Measurements from ENCODE around the gene TEX51.

TEX51 gene

DNA sequence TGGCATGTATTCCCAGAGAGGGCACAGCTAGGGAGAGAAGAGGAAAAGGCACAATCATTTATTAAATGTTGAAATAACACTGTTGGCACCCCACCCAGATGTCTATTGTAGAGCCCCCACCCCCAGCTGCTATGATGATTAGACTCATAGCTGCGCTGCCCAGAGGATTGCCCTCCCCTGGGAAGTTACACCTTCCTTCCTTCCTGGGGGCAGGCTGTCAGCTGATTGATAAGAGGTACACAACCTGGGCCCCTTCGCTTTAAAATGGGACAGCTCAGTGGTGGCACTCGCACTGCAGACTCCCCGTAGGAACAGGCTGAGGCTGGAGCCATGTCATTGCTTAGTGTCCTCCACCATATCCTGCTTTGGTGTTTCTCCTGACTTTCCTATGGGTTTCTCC, 18.1 kb downstream of the TEX51 start:
- DNase-seq, result no peak

DNA sequence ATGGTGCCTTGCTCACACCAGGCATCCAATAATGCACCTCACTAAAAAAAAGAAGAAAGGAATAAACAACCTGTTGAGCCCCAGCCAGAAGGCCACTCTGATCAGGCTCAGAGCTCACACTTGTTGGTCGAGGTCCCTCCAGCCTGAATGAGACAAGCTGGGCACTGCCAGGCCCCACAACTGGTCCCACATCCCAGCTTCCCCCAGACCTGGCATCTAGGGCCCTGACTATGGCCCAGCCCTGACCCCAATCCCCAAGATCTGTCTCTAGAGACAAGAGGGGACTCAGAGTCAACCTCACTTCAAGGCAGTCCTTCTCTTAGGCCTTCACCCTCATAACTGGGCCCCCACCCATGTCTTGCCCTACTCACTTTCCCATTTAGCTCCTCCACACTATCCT, 22.4 kb downstream of the TEX51 start:
- DNase-seq, result no peak

DNA sequence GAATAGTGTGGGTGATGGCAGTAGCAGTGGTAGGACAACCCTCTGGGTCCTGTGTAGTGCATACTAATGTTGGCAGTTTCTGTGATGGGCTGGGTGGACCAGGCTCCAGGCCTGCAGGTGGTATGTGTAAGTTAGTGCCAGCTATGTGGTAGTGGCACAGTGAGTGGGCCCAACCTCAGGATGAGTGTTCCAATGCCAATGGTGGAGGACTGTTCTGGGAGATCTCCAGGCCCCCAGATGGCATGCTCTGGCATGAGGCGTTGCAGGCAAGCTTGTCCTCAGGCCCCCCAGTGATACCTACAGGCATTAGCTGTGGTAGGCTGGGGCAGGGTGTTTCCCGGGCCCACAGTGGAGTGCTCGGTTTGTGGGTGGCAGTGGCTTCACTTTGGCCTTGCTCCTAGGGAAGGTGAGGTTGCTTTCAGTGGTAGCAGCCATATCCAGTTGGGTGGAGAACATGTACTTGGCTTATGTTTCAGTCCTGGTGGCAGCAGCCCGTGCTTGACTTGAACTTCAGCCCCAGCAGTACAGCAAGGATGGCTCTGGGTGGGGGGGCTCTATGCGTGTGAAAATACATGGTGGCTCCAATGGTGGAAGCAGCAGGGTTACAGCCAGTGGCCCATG, 32.4 kb downstream of the TEX51 start:
- DNase-seq, result no peak

DNA sequence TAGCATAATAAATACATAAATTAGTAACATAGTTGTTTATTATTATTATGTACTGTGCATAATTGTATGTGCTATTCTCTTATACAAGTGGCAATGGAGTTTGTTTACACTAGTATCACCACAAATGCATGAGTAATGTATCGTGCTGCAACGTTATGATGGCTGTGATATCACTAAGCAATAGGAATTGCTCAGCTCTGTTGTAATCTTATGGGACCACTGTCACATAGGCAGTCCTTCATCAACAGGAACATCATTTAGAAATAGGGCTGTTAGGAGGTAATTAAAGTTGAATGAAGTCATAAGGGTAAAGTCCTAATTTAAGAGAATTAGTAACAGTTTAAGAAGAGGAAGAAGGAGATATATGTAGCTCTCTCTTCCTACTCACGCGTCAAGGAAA, 33.8 kb downstream of the TEX51 start:
- no peak for DNase-seq

DNA sequence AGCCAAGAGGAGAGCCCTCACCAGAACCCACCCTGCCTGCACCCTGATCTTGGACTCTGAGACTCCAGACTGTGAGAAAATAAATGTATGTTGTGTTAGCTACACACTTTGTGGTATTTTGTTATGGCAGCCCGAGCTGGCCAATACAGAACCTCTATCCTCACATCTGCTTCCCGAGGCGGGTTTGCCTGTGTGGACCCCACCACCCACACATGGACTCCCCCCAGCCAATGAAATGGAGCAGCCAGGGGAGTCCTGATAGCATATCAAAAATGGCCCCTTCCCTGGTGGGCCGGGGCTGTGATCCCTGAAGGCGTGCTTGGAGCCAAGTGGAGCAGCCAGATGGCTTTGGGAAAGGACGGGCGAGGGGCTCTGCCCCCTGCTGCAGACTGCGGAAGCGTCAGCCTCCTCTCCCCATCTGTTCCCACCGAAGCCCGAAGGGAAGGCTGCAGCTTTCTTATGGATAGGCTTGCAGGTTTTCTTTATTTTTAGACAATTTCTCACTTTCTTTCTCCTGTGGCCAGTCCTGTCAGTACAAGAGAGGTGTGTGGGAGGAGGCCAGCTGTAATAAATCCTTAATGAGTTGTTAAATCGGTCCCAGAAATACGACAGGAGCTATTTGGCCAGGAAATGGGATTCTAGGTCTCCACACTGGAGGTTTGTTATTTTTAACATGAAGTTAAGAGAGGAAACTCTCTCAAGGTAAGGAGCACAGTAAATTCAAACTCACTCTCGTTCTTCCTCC, 34.4 kb downstream of the TEX51 start:
- DNase-seq, result no peak

DNA sequence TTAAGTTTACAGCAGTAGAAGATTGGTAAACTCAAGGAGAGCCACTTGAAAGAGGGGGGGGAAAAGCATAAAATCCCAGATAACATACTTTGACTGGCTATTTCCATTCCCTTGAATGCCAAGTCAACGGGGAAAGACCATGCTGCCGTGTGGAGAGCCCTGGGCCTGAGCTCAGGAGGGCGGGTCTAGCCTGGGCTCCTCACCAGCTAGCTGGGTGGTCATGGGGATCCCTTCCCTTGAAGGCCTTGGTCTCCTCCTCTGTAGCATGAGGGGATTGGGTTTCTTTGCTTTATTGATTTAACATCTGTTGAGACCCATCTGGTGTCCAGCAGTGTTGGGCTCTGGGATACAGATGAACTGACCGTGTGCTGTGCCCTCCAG, 35.0 kb downstream of the TEX51 start:
- no peak for DNase-seq

DNA sequence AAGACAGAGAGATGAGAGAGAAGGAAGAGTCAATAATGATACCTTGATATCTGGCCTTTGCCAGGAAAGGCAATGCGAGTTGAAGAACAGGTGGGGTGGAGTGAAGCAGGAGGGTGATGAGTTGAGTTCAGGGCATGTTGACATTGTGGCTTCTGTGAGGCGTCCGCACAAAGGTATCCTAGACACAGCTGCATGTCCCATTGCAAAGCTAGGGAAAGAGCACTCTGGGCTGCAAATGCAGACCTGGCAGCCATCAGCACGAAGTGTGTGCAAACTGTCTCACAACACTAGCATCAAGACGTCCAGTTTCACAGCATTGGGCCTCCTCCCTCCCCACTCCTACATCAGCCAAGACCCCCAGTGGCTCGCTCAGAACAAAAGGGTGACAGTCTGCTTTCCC, 36.1 kb downstream of the TEX51 start:
- no peak for DNase-seq

DNA sequence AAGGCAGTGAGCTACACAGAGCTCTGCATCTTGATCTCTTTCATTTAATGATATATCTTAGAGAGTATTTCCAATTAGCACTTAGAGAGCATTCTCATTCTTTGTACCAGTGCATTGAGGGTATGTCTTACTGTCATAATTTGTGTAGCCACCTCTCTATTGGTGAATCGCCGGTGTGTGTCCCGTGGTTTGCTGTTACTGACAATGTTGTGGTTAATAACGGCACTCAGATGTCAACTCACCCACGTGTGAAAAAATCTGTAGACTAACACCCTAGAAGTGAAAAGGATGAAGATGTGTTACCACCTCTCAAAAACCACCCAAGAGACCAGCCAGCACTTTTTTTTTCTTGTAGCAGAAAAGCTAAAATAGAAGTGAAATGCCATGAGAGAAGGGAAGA, 37.1 kb downstream of the TEX51 start:
- DNase-seq, result no peak

DNA sequence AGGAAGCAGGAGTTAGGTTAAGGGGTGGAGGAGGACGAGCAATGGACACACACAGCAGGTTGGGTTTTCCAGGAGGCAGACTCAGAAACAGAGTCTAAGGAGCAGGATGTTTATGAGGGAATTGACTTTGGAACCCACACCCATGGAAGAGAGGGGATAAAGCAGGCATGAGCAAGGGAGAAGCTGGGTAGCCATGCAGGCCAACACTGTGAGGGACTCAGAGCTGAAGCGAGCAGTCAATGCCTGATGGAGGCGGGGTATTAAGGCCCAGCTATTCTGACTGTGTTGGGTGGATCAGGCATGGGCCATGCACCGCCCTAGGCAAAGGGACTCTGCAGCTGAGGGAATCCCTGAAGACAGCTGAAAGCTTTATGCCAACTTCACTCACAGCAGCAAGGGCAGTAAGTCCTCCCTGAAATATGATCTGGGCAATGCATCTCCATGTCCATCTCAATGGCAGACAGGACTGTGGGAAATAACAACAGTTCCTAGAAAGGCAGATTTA, 37.6 kb downstream of the TEX51 start:
- no peak for DNase-seq

DNA sequence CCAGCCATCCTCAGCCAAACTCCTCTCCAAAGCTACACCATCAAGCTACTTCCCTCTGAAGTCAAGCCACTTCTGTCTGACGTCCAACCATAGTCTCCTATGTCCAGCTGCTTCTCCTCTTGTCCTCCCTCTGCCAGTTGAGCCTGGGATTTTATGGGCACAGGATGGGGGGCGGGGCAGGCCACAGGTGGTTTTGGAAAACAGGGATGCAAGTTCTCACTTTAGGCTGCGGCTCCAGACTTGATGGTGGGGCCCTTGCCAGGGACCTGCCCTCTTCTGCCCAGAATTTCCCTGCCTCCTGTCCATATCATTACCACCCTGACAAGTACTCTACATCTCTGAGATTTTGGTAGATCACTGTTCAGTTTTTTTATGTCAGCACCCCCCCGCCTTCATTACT, 41.6 kb downstream of the TEX51 start:
- no peak for DNase-seq

DNA sequence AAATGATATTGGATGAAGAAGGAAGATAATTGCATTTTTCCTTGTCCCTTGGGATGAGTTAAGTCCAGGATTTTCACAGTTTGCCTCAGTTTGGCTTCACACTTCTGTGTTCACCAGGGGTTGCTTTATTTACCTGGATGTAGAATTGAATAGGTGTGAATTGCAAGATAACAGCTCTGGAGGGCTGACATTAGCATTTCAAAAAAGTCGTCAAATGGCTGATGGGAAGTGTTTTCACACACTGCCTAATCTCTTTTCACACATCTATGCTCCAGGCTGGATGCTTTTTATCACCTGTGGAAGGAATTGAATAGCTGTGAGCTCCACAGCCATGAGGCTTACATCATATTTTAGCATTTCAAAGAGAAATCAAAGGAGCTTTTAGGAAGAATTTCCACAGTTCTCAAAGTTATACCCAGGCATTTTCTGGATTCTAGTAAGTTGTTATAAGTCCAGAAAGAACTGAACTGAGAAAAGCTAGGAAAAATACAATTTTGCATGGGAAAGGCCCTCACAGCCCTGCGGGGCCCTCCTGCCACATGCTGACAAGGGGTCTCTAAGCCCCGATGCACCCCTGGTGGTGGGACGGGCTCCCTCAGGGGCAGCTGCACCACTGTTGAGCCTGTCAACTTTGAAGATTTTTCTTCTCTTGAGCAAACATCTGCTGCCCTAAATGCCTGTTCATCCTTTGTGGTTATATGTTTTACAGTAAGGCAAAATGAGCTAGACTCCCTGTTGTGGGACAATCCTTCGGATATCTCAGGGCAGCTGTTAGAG, 43.9 kb downstream of the TEX51 start:
- no peak for DNase-seq

DNA sequence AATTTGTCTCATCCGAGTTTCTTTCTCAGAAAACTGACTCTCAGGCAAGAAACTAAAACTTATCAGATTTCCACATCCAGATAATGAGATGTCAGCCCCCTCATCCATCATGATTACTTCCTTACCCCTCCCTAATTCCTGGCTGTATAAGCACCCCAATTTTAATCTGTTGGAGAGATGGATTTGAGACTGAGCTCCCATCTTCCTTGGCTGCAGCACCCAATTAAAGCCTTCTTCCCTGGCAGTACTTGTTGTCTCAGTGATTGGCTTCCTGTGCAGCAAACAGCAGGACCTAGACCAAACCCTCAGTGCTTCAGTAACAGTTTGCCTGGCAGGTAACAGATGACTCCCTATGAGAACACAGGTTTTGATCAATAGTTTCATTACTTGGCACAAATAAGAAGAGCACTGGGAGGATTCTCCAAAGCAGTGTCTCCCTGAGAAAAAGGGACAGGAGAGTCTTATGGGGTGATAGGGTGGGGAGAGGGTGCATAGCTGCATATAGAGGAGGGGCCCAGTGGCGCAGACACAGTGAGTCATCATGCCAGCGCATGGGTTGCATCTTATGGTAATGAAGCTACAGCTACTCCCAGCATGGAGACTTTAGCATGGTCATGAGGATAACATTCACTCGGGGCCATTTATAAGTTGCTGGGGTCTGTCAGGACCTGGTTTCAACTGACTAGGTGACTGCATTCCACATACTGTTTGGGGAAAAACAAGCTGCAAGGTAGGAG, 45.1 kb downstream of the TEX51 start:
- no peak for DNase-seq

DNA sequence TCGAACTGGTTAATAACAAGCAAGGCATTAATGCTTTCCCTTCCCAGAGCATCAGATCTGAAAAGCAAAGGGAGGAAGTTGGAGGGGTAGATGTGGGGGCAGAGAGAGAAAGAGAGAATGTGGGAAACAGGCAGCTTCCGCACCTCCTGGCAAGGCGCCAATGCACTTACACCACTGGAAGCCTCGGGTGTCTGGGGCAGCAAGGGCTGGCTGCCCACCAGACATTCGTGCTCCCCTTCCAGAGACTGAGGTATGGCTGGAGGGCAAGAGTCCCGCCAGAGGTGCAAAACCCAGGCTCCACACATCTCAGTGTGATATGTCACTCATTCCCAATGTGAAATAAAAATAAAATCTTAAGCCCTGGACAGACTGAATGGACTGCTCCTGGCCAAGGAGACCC, 46.4 kb downstream of the TEX51 start:
- no peak for DNase-seq

DNA sequence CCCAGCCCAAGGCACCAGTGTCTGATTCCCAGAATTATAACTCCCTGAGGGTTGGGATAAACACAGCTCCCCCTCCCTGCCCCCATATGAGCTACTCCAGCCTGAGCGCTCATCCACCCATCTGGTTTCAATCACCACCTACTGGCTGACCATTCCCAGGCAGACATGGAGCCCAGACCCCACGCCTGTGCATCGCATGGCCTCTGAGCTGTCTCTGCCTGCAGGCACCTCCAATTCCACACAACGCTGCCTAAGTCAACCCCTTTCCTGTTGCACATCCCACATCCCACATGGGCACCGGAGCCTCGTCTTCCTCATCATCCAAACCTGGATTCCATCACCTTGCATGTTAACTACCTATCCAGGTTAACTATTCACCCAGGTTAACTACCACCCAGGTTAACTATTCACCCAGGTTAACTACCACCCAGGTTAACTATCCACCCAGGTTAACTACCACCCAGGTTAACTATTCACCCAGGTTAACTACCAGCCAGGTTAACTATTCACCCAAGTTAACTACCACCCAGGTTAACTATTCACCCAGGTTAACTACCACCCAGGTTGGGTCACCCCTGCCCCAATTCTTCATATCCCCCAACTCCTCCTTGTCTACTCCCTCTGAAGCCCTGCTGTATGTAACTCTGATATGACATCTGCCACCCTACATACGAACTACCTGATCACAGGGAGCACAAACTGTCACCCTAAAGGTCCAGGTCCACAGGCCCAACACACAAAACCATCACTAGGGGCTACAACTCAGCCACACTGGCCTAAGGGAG, 47.8 kb downstream of the TEX51 start:
- no peak for DNase-seq

DNA sequence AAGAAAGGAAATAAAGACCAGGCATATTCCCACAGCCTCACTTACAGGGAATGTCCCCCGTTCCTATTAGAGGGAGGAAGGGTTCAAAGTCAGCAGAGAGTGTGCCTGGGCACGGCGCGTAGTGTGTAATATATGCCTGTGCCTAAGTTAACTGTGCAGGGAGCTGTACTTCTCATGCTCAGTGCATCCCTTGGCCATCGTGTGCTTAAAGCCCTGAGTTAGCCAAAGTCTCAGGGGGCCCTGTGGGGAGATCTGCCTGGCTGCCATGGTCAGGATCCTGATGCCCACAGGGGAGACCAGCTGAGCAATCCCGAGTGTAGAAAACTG, 48.4 kb downstream of the TEX51 start:
- DNase-seq, result no peak

DNA sequence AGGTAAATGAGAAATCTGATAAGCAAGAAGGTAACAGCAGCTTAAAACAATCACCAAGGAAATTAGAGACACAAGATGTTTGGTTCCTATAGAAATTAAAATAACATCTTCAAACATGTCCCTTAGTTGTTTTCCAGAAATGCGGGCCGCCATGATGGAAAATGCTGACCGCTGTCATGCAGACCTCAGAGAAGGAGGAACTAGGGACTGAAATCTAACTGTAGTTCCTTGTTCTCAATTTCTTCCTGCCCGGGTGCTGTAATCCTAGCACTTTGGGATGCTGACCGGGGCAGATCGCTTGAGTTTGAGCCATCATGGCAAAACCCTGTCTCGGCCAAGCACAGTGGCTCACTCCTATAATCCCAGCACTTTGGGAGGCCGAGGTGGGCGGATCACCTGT, 51.1 kb downstream of the TEX51 start:
- no peak for DNase-seq

DNA sequence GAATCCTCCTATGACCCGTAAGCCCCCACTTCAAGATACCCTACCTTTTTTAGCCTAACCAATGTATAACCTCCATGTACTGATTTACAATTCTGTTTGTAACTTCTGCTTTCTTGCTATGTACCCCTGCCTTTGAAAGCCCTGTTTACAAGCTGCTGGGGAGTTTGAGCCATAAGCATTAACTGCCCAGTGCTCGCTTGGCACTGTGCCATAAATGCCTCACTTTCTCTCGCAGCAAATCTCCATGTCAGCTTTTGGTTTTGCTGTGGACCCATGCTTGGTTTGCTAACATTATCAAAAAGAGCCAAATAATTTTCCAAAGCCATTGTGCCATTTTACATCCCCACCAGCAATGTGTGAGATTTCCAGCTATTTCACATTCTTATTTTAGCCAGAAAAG, 51.8 kb downstream of the TEX51 start:
- DNase-seq, result no peak
